IMR-90 (cell line): ENCODE results near the gene STT3A. TPM values are rescaled to one million over a fixed set of nuclear protein-coding genes. Genes with fewer than 3 reads are reported as not detected.

ENCODE experiments used
- ATAC-seq: fragments of 200-7000 bp; cut with Tn5 transposase; 2 replicates; pipeline ENCODE4 v1.9.1; 2020; ENCODE audit warnings: low read depth, mild to moderate bottlenecking, moderate library complexity
- BruUV-seq: library from RNA; stranded (reverse); fragments of 400-500 nt; replicated peaks from 2 replicates; lab custom pipeline; 2021; lab: Mats Ljungman, UMichigan
- CTCF ChIA-PET: fragments of 300-600 bp; formaldehyde crosslinking; extraction: SDS; loops from one replicate; lab custom pipeline; 2021; ENCODE audit warnings: antibody characterized with exemption; lab: Yijun Ruan, JAX
- POLR2A ChIA-PET: fragments of 300-600 bp; sonication (Branson Sonifier 250); formaldehyde crosslinking; loops from one replicate; lab custom pipeline; 2022; ENCODE audit warnings: antibody characterized with exemption; ENCODE audit not compliant: unreplicated experiment; lab: Charles Lee
- DNase-seq: peaks from one replicate; pipeline ENCODE4 v3.0.0; 2013
- H2AFZ ChIP-seq: replicated peaks from 2 replicates; pipeline ENCODE3; 2013; ENCODE audit warnings: low read length, mild to moderate bottlenecking; ENCODE audit not compliant: poor library complexity
- H2AK5ac ChIP-seq: 2 replicates; pipeline ENCODE4 v1.6.1; 2013; ENCODE audit warnings: low read depth, low read length, inconsistent platforms
- H2AK9ac ChIP-seq: replicated peaks from 2 replicates; pipeline ENCODE3; 2013; ENCODE audit warnings: mild to moderate bottlenecking, low read depth, low read length, moderate library complexity; ENCODE audit not compliant: poor library complexity
- H2BK120ac ChIP-seq: 2 replicates; pipeline ENCODE4 v1.6.1; 2013; ENCODE audit warnings: low read depth, low read length, inconsistent platforms
- H2BK15ac ChIP-seq: 3 replicates; pipeline ENCODE4 v1.6.1; 2013; ENCODE audit warnings: low read depth, low read length, inconsistent platforms
- H2BK20ac ChIP-seq: 2 replicates; pipeline ENCODE4 v1.6.1; 2013; ENCODE audit warnings: low read depth, mild to moderate bottlenecking, inconsistent platforms, low read length, moderate library complexity
- H2BK5ac ChIP-seq: 2 replicates; pipeline ENCODE4 v1.6.1; 2013; ENCODE audit warnings: mild to moderate bottlenecking, low read depth, low read length, inconsistent platforms; ENCODE audit not compliant: poor library complexity, severe bottlenecking
- H3K14ac ChIP-seq: replicated peaks from 2 replicates; pipeline ENCODE4 v1.6.1; 2013; ENCODE audit warnings: low read depth, low read length, inconsistent platforms
- H3K18ac ChIP-seq: 2 replicates; pipeline ENCODE4 v1.6.1; 2013; ENCODE audit warnings: low read depth, low read length, control low read depth
- H3K23ac ChIP-seq: 2 replicates; pipeline ENCODE4 v1.6.1; 2013; ENCODE audit warnings: low read depth, low read length, inconsistent platforms
- H3K27ac ChIP-seq: 2 replicates; pipeline ENCODE4 v1.5.1; 2013; ENCODE audit warnings: mild to moderate bottlenecking, control low read depth, low read length; ENCODE audit not compliant: insufficient read depth
- H3K27me3 ChIP-seq: 2 replicates; pipeline ENCODE4 v1.6.1; 2013; ENCODE audit warnings: low read length; ENCODE audit not compliant: control insufficient read depth, insufficient read depth
- H3K36me3 ChIP-seq: 2 replicates; pipeline ENCODE4 v1.6.1; 2013; ENCODE audit warnings: low read length, mixed read lengths; ENCODE audit not compliant: control insufficient read depth, insufficient read depth
- H3K4ac ChIP-seq: 2 replicates; pipeline ENCODE4 v1.6.1; 2013; ENCODE audit warnings: low read depth, low read length, inconsistent platforms
- H3K4me1 ChIP-seq: 2 replicates; pipeline ENCODE4 v1.6.1; 2013; ENCODE audit warnings: low read length, mixed read lengths; ENCODE audit not compliant: control insufficient read depth, insufficient read depth
- H3K4me2 ChIP-seq: 2 replicates; pipeline ENCODE4 v1.6.1; 2013; ENCODE audit warnings: low read depth, mild to moderate bottlenecking, control low read depth, low read length, moderate library complexity
- H3K4me3 ChIP-seq: 2 replicates; pipeline ENCODE4 v1.5.1; 2013; ENCODE audit warnings: low read depth, mild to moderate bottlenecking, control low read depth, low read length, moderate library complexity; ENCODE audit not compliant: insufficient read depth
- H3K56ac ChIP-seq: 2 replicates; pipeline ENCODE4 v1.6.1; 2013; ENCODE audit warnings: low read length, inconsistent platforms; ENCODE audit not compliant: insufficient read depth; ENCODE audit errors: extremely low read depth
- H3K79me1 ChIP-seq, 2 experiments: 2 replicates each; pipeline ENCODE4 v1.6.1; 2013; ENCODE audit warnings: low read length in 2 of 2, inconsistent platforms in 1 of 2, low read depth in 1 of 2
- H3K9ac ChIP-seq: 2 replicates; pipeline ENCODE4 v1.6.1; 2013; ENCODE audit warnings: low read depth, low read length, control low read depth
- H3K9me1 ChIP-seq: 2 replicates; pipeline ENCODE4 v1.6.1; 2013; ENCODE audit warnings: low read length, inconsistent platforms; ENCODE audit not compliant: insufficient read depth
- H3K9me3 ChIP-seq: 2 replicates; pipeline ENCODE4 v1.6.1; 2013; ENCODE audit warnings: low read length; ENCODE audit not compliant: control insufficient read depth, insufficient read depth
- H4K20me1 ChIP-seq: 2 replicates; pipeline ENCODE4 v1.6.1; 2013; ENCODE audit warnings: low read length, inconsistent platforms; ENCODE audit not compliant: insufficient read depth
- H4K5ac ChIP-seq: 2 replicates; pipeline ENCODE4 v1.6.1; 2013; ENCODE audit warnings: mild to moderate bottlenecking, low read depth, low read length, control low read depth
- H4K8ac ChIP-seq, 2 experiments: 2 replicates each; pipeline ENCODE4 v1.6.1; 2013; ENCODE audit warnings: low read depth in 2 of 2, low read length in 2 of 2, control low read depth in 1 of 2, inconsistent platforms in 1 of 2
- H4K91ac ChIP-seq: 2 replicates; pipeline ENCODE4 v1.6.1; 2013; ENCODE audit warnings: low read depth, low read length, inconsistent platforms; ENCODE audit not compliant: insufficient read depth
- CHD1 ChIP-seq: IDR thresholded peaks from 2 replicates; pipeline ENCODE4 v1.6.1; 2012; ENCODE audit warnings: low read depth, low read length, improper control_type of control experiment
- SMC3 ChIP-seq: fragments of 150-350 bp; IDR thresholded peaks from 2 replicates; pipeline ENCODE4 v1.6.1; 2016; ENCODE audit warnings: low read depth, mild to moderate bottlenecking, antibody characterized with exemption, low read length, moderate library complexity
- WGBS, 2 experiments: methylation state at CpG; one replicate each; pipeline versions ENCODE4 v1.1.5 to v1.1.7; 2013; ENCODE audit warnings: missing lambda C conversion rate in 2 of 2; ENCODE audit not compliant: insufficient read length in 1 of 2; ENCODE audit errors: extremely low coverage in 2 of 2; 5-methylcytosine and 5-hydroxymethylcytosine counted together
- dilution Hi-C: fragments of 300-500 bp; cut with HindIII; formaldehyde crosslinking; loops from one replicate; pipeline ENCODE4 v1.14.3; 2018; ENCODE audit warnings: low sequenced_read_pairs; ENCODE audit not compliant: unreplicated experiment
- in situ Hi-C: fragments of 300-500 bp; cut with MboI; formaldehyde crosslinking; loops from 3 replicates; pipeline ENCODE4 v1.14.3; 2019; ENCODE audit warnings: low sequenced_read_pairs, inconsistent platforms, mixed read lengths
- intact Hi-C: fragments of 100-400 bp; cut with micrococcal nuclease; formaldehyde crosslinking; loops from 2 replicates; pipeline ENCODE4 v1.10.0; 2022
- polyA plus RNA-seq, 3 experiments: library from polyadenylated mRNA; depleted of rRNA; stranded (reverse); fragments of >200 nt; gene quantifications; 2 replicates each; pipeline ENCODE4 v1.2.3, GENCODE V29; 2012; ENCODE audit warnings: low replicate concordance in 1 of 3
- total RNA-seq: library from RNA; depleted of rRNA; stranded (reverse); fragments of >200 nt; gene quantifications from 2 replicates; pipeline ENCODE4 v1.2.3, GENCODE V29; 2012

The STT3A gene
- total and polyA plus RNA-seq, 2 of the 4 experiments (the other 2 are of a cell fraction): 180 to 387 TPM

GRCh38 chr11:125618383-125618782, 25.7 kb downstream of the STT3A start:
- no peak overlapping the region for H4K8ac ChIP-seq
- POLR2A ChIA-PET: no interaction called here
- H3K36me3 ChIP-seq: peaks cover 33% of the 10 kb centered on the region
- H2AFZ ChIP-seq: no peak overlapping the region
- DNase-seq (no peak), ATAC-seq (no peak)
- no peak overlapping the region for H2BK5ac ChIP-seq
- dilution Hi-C loops: no loop called here
- H3K79me1 ChIP-seq: peaks cover 6 to 13% of the 10 kb centered on the region in 2 experiments; a peak in 3 of 4 replicates
- no peak overlapping the region for H3K4ac ChIP-seq
- no TSS peak for BruUV-seq
- no peak overlapping the region for H3K27ac ChIP-seq
- H3K9me3 ChIP-seq: no peaks in the 10 kb centered on the region
- TF ChIP-seq SMC3 (no peak), CHD1 (no peak)
- H4K91ac ChIP-seq: no peak overlapping the region
- H3K4me3 ChIP-seq: no peak overlapping the region
- H3K18ac ChIP-seq: no peak overlapping the region
- H2BK120ac ChIP-seq: no peak overlapping the region
- CTCF ChIA-PET: interaction anchor here (0.6 kb wide), 1 partner anchor 12 kb away, joined by 3 read pairs; no protein-coding TSS in a partner anchor
- no peaks in the 10 kb centered on the region for H3K9me1 ChIP-seq
- no peak overlapping the region for H4K5ac ChIP-seq
- H3K14ac ChIP-seq: no peak overlapping the region
- no peaks in the 10 kb centered on the region for H4K20me1 ChIP-seq
- no peak overlapping the region for H2BK20ac ChIP-seq
- H3K4me2 ChIP-seq: no peak overlapping the region
- no CpG with 5 or more reads among the region's 4 CpGs for WGBS, 2 experiments
- no peak overlapping the region for H2AK5ac ChIP-seq
- H3K27me3 ChIP-seq: no peaks in the 10 kb centered on the region
- no peak overlapping the region for H2AK9ac ChIP-seq
- no peak overlapping the region for H3K23ac ChIP-seq
- no peak overlapping the region for H3K9ac ChIP-seq
- intact Hi-C loops: no loop called here
- in situ Hi-C loops: no loop called here
- peaks cover 5% of the 10 kb centered on the region for H3K4me1 ChIP-seq
- no peak overlapping the region for H3K56ac ChIP-seq
- no peak overlapping the region for H2BK15ac ChIP-seq
